Stimulated activated CD4-positive, alpha-beta T cell treated with anti-CD3 and anti-CD28 coated beads, Interleukin-12 subunit alpha, Interleukin-12 subunit beta, amount 100 ng/mL, for 48 hours (primary cell): Measurements from ENCODE around the gene MPPED2.

ENCODE experiments used
- DNase-seq, 3 donors: peaks; one replicate each; pipeline ENCODE4 v3.0.0-alpha.2; 2020; ENCODE audit warnings: low read depth in 2 of 3, low spot score in 1 of 3

MPPED2 gene

GRCh38 chr11:30535818-30536217 lies 50.3 kb downstream of the MPPED2 start:
- no peak for DNase-seq

- no peak for DNase-seq
Measured at GRCh38 chr11:30533445-30533947, 52.7 kb downstream of the MPPED2 start.

GRCh38 chr11:30527566-30527965 lies 58.6 kb downstream of the MPPED2 start:
- DNase-seq: no peak

- no peak for DNase-seq
Measured at GRCh38 chr11:30526558-30526957, 59.6 kb downstream of the MPPED2 start.

- DNase-seq: no peak
Measured at GRCh38 chr11:30522536-30523243, 63.5 kb downstream of the MPPED2 start.

- DNase-seq: no peak
Measured at GRCh38 chr11:30521297-30522071, 64.7 kb downstream of the MPPED2 start.

- DNase-seq: no peak
Measured at GRCh38 chr11:30513087-30513486, 73.1 kb downstream of the MPPED2 start.

GRCh38 chr11:30511408-30511807 lies 74.7 kb downstream of the MPPED2 start:
- DNase-seq: no peak

- no peak for DNase-seq
Measured at GRCh38 chr11:30510750-30511149, 75.4 kb downstream of the MPPED2 start.

GRCh38 chr11:30509364-30509763 lies 76.8 kb downstream of the MPPED2 start:
- DNase-seq: no peak

- DNase-seq: no peak
Measured at GRCh38 chr11:30508594-30508993, 77.6 kb downstream of the MPPED2 start.

- no peak for DNase-seq
Measured at GRCh38 chr11:30505603-30506002, 80.5 kb downstream of the MPPED2 start.

GRCh38 chr11:30504468-30504867 lies 81.7 kb downstream of the MPPED2 start:
- DNase-seq: no peak

GRCh38 chr11:30503156-30503555 lies 83.0 kb downstream of the MPPED2 start:
- DNase-seq: no peak

- no peak for DNase-seq
Measured at GRCh38 chr11:30502305-30502704, 83.8 kb downstream of the MPPED2 start.

GRCh38 chr11:30501744-30502143 lies 84.4 kb downstream of the MPPED2 start:
- no peak for DNase-seq

- DNase-seq: no peak
Measured at GRCh38 chr11:30499940-30500339, 86.2 kb downstream of the MPPED2 start.

GRCh38 chr11:30497600-30497999 lies 88.6 kb downstream of the MPPED2 start:
- DNase-seq: no peak

- no peak for DNase-seq
Measured at GRCh38 chr11:30496935-30497334, 89.2 kb downstream of the MPPED2 start.

GRCh38 chr11:30495437-30495836 lies 90.7 kb downstream of the MPPED2 start:
- no peak for DNase-seq

- DNase-seq: no peak
Measured at GRCh38 chr11:30489511-30489910, 96.6 kb downstream of the MPPED2 start.

- DNase-seq: no peak
Measured at GRCh38 chr11:30489076-30489475, 97.1 kb downstream of the MPPED2 start.
